Osteoblast (primary cell): Measurements from ENCODE around the gene CDH3. TPM values are rescaled to one million over a fixed set of nuclear protein-coding genes. Genes with fewer than 3 reads are reported as not detected.

Experiments used
- DNase-seq: peaks from one replicate; pipeline ENCODE4 v3.0.0; 2011; ENCODE audit warnings: low spot score, mixed read lengths; ENCODE audit not compliant: insufficient read length; ENCODE audit errors: missing footprints
- H2AFZ ChIP-seq: 2 replicates; pipeline ENCODE4 v1.6.0; 2011; ENCODE audit warnings: mild to moderate bottlenecking, low read length
- H3K27ac ChIP-seq: 2 replicates; pipeline ENCODE4 v1.5.1; 2011; ENCODE audit warnings: mild to moderate bottlenecking, low read depth, low read length, moderate library complexity
- H3K27me3 ChIP-seq: 2 replicates; pipeline ENCODE4 v1.6.0; 2012; ENCODE audit warnings: mild to moderate bottlenecking, control low read depth, inconsistent platforms, low read length, moderate library complexity; ENCODE audit not compliant: insufficient read depth
- H3K36me3 ChIP-seq: 2 replicates; pipeline ENCODE4 v1.5.1; 2011; ENCODE audit warnings: mild to moderate bottlenecking, low read length, control low read depth, moderate library complexity; ENCODE audit not compliant: insufficient read depth
- H3K4me1 ChIP-seq: 2 replicates; pipeline ENCODE4 v1.5.1; 2011; ENCODE audit warnings: mild to moderate bottlenecking, low read length, control low read depth, moderate library complexity; ENCODE audit not compliant: insufficient read depth
- H3K4me2 ChIP-seq: 2 replicates; pipeline ENCODE4 v1.6.0; 2011; ENCODE audit warnings: mild to moderate bottlenecking, low read length; ENCODE audit not compliant: insufficient read depth
- H3K4me3 ChIP-seq: fragments of 200-600 bp; sonication (generic); 3 replicates; pipeline ENCODE4 v1.5.1; 2012; ENCODE audit warnings: mild to moderate bottlenecking, low read length, inconsistent platforms; ENCODE audit not compliant: insufficient read depth
- H3K79me2 ChIP-seq: 2 replicates; pipeline ENCODE4 v1.6.0; 2012; ENCODE audit warnings: mild to moderate bottlenecking, low read length, control low read depth, inconsistent platforms; ENCODE audit not compliant: insufficient read depth
- H3K9me3 ChIP-seq: 2 replicates; pipeline ENCODE4 v1.5.1; 2011; ENCODE audit warnings: low read depth, low read length, control low read depth
- H4K20me1 ChIP-seq: 2 replicates; pipeline ENCODE4 v1.6.0; 2012; ENCODE audit warnings: mild to moderate bottlenecking, low read length, control low read depth; ENCODE audit not compliant: insufficient read depth
- CTCF ChIP-seq: IDR thresholded peaks from 2 replicates; pipeline ENCODE4 v1.5.1; 2011; ENCODE audit warnings: mild to moderate bottlenecking, low read depth, low read length, moderate library complexity; ENCODE audit errors: extremely low read depth
- total RNA-seq: library from RNA; depleted of rRNA; stranded (reverse); fragments of >200 nt; gene quantifications from 2 replicates; pipeline ENCODE4 v1.2.3, GENCODE V29; 2012

The CDH3 gene
- total RNA-seq, 1 donor, result 0.36 TPM

- Histone ChIP-seq H3K27ac (no peak overlapping the region), H4K20me1 (no peaks in the 10 kb centered on the region), H3K9me3 (no peaks in the 10 kb centered on the region), H3K4me2 (no peak overlapping the region), H3K79me2 (no peaks in the 10 kb centered on the region), H3K4me1 (no peaks in the 10 kb centered on the region), H3K27me3 (no peaks in the 10 kb centered on the region), H2AFZ (no peak overlapping the region), H3K4me3 (no peak overlapping the region), H3K36me3 (no peaks in the 10 kb centered on the region)
- no peak for DNase-seq
- no peak for TF ChIP-seq CTCF
Observed at GRCh38 chr16:68719993-68720489, 74.9 kb downstream of the CDH3 start.

GRCh38 chr16:68722119-68723024, 77.3 kb downstream of the CDH3 start:
- DNase-seq, result peak; percentile 45
- H2AFZ ChIP-seq, result no peak overlapping the region
- no peaks in the 10 kb centered on the region for H3K36me3 ChIP-seq
- no peaks in the 10 kb centered on the region for H3K27me3 ChIP-seq
- no peak for TF ChIP-seq CTCF
- H3K4me1 ChIP-seq, result no peaks in the 10 kb centered on the region
- H3K4me3 ChIP-seq, result no peak overlapping the region
- H4K20me1 ChIP-seq, result no peaks in the 10 kb centered on the region
- H3K27ac ChIP-seq, result no peak overlapping the region
- no peak overlapping the region for H3K4me2 ChIP-seq
- H3K79me2 ChIP-seq, result no peaks in the 10 kb centered on the region
- no peaks in the 10 kb centered on the region for H3K9me3 ChIP-seq

- no peaks in the 10 kb centered on the region for H3K9me3 ChIP-seq
- no peak overlapping the region for H3K27ac ChIP-seq
- no peaks in the 10 kb centered on the region for H3K79me2 ChIP-seq
- H4K20me1 ChIP-seq, result no peaks in the 10 kb centered on the region
- H3K36me3 ChIP-seq, result no peaks in the 10 kb centered on the region
- H3K4me2 ChIP-seq, result no peak overlapping the region
- no peak overlapping the region for H2AFZ ChIP-seq
- no peaks in the 10 kb centered on the region for H3K4me1 ChIP-seq
- no peaks in the 10 kb centered on the region for H3K27me3 ChIP-seq
- TF ChIP-seq CTCF, result no peak
- no peak for DNase-seq
- no peak overlapping the region for H3K4me3 ChIP-seq
Observed at GRCh38 chr16:68724797-68725196, 79.7 kb downstream of the CDH3 start.

GRCh38 chr16:68728523-68728922, 83.4 kb downstream of the CDH3 start:
- no peak overlapping the region for H3K4me2 ChIP-seq
- H3K9me3 ChIP-seq, result no peaks in the 10 kb centered on the region

More at GRCh38 chr16:68728523-68728922, 83.4 kb downstream of the CDH3 start:
- no peak for TF ChIP-seq CTCF
- Histone ChIP-seq H2AFZ (no peak overlapping the region), H3K27me3 (peaks cover 4% of the 10 kb centered on the region), H3K79me2 (no peaks in the 10 kb centered on the region), H3K4me3 (no peak overlapping the region), H3K36me3 (no peaks in the 10 kb centered on the region), H3K4me1 (no peaks in the 10 kb centered on the region), H4K20me1 (no peaks in the 10 kb centered on the region), H3K27ac (no peak overlapping the region)
- no peak for DNase-seq
